ENCODE data around the gene PDCD4. TPM values are rescaled to one million over a fixed set of nuclear protein-coding genes. Genes with fewer than 3 reads are reported as not detected.

The PDCD4 gene
- total and polyA plus RNA-seq, 9 of the 15 experiments (the other 6 are each of a cell fraction or from before 2014, with no cell fraction given): 12.9 to 44.1 (median 33.7) TPM

GRCh38 chr10:110919971-110920881, 48.5 kb downstream of the PDCD4 start:
- no peak for FAIRE-seq
- WGBS (ENCODE audit: insufficient coverage, low coverage, missing lambda C conversion rate): 3% methylated on average over 10 of the region's 44 CpGs
- in situ Hi-C loops (cut with MboI): no loop called here
- peak; percentile 18 for ATAC-seq
- H4K20me1 ChIP-seq (replicated peaks; ENCODE audit: control insufficient read depth, insufficient read depth, low read length): no peaks in the 10 kb centered on the region
- H3K4me3 ChIP-seq: peak overlapping the region; percentile 82
- intact Hi-C loops (cut with micrococcal nuclease): no loop called here
- peak overlapping the region; percentile 90 for H3K27ac ChIP-seq (ENCODE audit: extremely low read depth, low read depth, low read length)
- POLR2A ChIA-PET: interaction anchor here (1.1 to 1.5 kb wide), 2 partner anchors 57 to 146 kb away, joined by 3 to 4 read pairs; no protein-coding TSS in a partner anchor
- peaks cover 58% of the 10 kb centered on the region for H3K79me2 ChIP-seq (ENCODE audit: control insufficient read depth, insufficient read depth, low read length)
- no peaks in the 10 kb centered on the region for H3K27me3 ChIP-seq (ENCODE audit: control insufficient read depth in 2 of 2, insufficient read depth in 2 of 2, low read length in 2 of 2)
- no peaks in the 10 kb centered on the region for H3K9me3 ChIP-seq (replicated peaks; ENCODE audit: control insufficient read depth, insufficient read depth, low read depth, low read length)
- H2AFZ ChIP-seq (ENCODE audit: low read depth, low read length): peak overlapping the region; percentile 64
- peak in 3 of 4 experiments; percentile 5 to 47 (median 30) for DNase-seq (ENCODE audit: extremely low read depth in 1 of 4, low spot score in 3 of 4)
- H3K4me1 ChIP-seq (replicated peaks in 1 of 2; ENCODE audit: control insufficient read depth in 2 of 2, insufficient read depth in 2 of 2, low read length in 2 of 2): peaks cover 0 to 17% of the 10 kb centered on the region in 2 experiments; a peak in 2 of 5 replicates
- no peaks in the 10 kb centered on the region for H3K36me3 ChIP-seq (ENCODE audit: control insufficient read depth, insufficient read depth, low read length)
- TSS peak; percentile 58 for BruUV-seq (replicated peaks)
- no peaks in the 10 kb centered on the region for H3K9me1 ChIP-seq (ENCODE audit: control insufficient read depth, insufficient read depth, low read length)
- peak overlapping the region; percentile 95 for H3K4me2 ChIP-seq (ENCODE audit: insufficient read depth, low read length)
- H3K9ac ChIP-seq (ENCODE audit: insufficient read depth in 1 of 2, low read depth in 2 of 2, low read length in 2 of 2): peak overlapping the region; percentile 81 to 98
- CTCF ChIA-PET (ENCODE audit: low intra/inter-chr PET ratio): no interaction called here
- TF ChIP-seq PHB2 (IDR thresholded peaks at IDR 0.05; ENCODE audit: low read depth) (no peak), ETS1 (conservative IDR thresholded peaks at IDR 0.05; ENCODE audit: control insufficient read depth, low read depth, low read length) (0 out of 2 replicates have a peak, but pooled peaks have one; percentile 1), ZNF444 (CRISPR knock-in tag; IDR thresholded peaks at IDR 0.05) (peak; percentile 84), ZNF518B (CRISPR knock-in tag; IDR thresholded peaks at IDR 0.05) (no peak), NCOA2 (IDR thresholded peaks at IDR 0.05; ENCODE audit: partially characterized antibody in 2 of 2) (no peak), CHD1 (IDR thresholded peaks at IDR 0.05; ENCODE audit: low read length) (peak; percentile 42), ZNF316 (IDR thresholded peaks at IDR 0.05) (no peak), POLR3G (IDR thresholded peaks at IDR 0.05; ENCODE audit: extremely low read depth, insufficient read length, insufficient replicate concordance) (no peak), ARNT (IDR thresholded peaks at IDR 0.05) (no peak), ARID1B (IDR thresholded peaks at IDR 0.05) (0 out of 2 replicates have a peak, but pooled peaks have one; percentile 23), ARID4B (CRISPR knock-in tag; IDR thresholded peaks at IDR 0.05) (no peak), U2AF1 (optimal IDR thresholded peaks at IDR 0.05; ENCODE audit: low read depth, low read length) (no peak)
